Upper lobe of right lung (tissue), 1 donor: ENCODE results near the gene IDH1. TPM values are rescaled to one million over a fixed set of nuclear protein-coding genes. Genes with fewer than 3 reads are reported as not detected.
A peak's percentile ranks its signal among the peaks of the same experiment; 100 is the strongest.

Source experiments
- ATAC-seq: fragments of 200-7000 bp; cut with Tn5 transposase; one replicate; pipeline ENCODE4 v1.9.1; 2020; ENCODE audit warnings: mild to moderate bottlenecking, moderate library complexity
- DNase-seq: peaks from one replicate; pipeline ENCODE4 v3.0.0-alpha.2; 2020
- H3K27ac ChIP-seq: fragments of 200-600 bp; one replicate; pipeline ENCODE4 v1.8.0; 2022
- H3K27me3 ChIP-seq: fragments of 200-600 bp; one replicate; pipeline ENCODE4 v1.8.0; 2022; ENCODE audit warnings: mild to moderate bottlenecking
- H3K36me3 ChIP-seq: fragments of 200-600 bp; one replicate; pipeline ENCODE4 v1.8.0; 2022
- H3K4me1 ChIP-seq: fragments of 200-600 bp; one replicate; pipeline ENCODE4 v1.8.0; 2022
- H3K4me3 ChIP-seq: fragments of 200-600 bp; one replicate; pipeline ENCODE4 v1.8.0; 2022; ENCODE audit warnings: mild to moderate bottlenecking
- H3K9me3 ChIP-seq: fragments of 200-600 bp; one replicate; pipeline ENCODE4 v1.8.0; 2022
- intact Hi-C: fragments of 100-400 bp; cut with DNase I; formaldehyde crosslinking; loops from one replicate; pipeline ENCODE4 v1.11.0; 2022
- total RNA-seq: library from RNA; stranded (reverse); fragmentation: NEBNext Ultra II Directional; extraction: Animal tissue kit (Norgen Biotek cat#: 25700); gene quantifications from one replicate; pipeline ENCODE4 v1.2.1, GENCODE V29; 2021
- TF ChIP-seq, protein P1 (sequence below): fragments of 200-600 bp; IDR thresholded peaks from one replicate; pipeline ENCODE4 v1.8.0; 2022; ENCODE audit warnings: antibody characterized with exemption
- donor health status: DM: no; HTN: yes; CAD: no; lungs with severe emphysema.

Gene IDH1
- total RNA-seq, 1 donor from 2014 or later = 116 TPM

DNA sequence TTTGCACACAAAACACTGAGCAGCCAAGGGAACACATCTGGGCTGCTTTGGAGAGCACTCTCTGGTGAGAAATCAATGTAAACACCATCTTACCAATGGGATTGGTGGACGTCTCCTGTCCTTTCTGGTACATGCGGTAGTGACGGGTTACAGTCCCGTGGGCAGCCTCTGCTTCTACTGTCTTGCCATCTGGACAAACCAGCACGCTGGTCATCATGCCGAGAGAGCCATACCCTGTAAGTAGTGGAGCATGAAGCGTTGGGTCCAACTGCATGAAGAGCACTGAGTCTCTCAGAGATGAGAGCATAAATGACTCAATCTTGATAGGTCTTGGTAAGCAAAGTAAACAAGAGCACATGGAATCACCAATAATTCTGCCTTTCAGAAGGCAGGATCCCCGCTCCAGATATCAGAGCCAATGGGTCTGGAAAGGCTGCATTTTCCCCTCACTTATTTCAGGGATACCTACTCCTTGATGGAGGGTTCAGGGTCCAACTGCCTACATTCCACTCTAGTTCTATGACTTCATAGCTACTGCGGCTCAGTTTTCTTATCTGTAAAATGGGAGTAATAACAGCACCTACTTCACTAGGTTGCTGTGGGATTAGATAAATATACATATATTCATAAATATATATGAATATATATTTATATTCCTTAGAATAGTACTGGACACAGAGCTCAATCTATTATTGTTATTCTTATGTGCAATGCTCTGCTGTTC, 14.9 kb downstream of the IDH1 start:
- Histone ChIP-seq H3K9me3 (no peaks in the 10 kb centered on the region), H3K36me3 (peaks cover 89% of the 10 kb centered on the region), H3K27ac (no peak overlapping the region), H3K4me1 (no peaks in the 10 kb centered on the region), H3K27me3 (no peaks in the 10 kb centered on the region), H3K4me3 (no peak overlapping the region)
- DNase-seq = no peak
- TF ChIP-seq, protein P1, sequence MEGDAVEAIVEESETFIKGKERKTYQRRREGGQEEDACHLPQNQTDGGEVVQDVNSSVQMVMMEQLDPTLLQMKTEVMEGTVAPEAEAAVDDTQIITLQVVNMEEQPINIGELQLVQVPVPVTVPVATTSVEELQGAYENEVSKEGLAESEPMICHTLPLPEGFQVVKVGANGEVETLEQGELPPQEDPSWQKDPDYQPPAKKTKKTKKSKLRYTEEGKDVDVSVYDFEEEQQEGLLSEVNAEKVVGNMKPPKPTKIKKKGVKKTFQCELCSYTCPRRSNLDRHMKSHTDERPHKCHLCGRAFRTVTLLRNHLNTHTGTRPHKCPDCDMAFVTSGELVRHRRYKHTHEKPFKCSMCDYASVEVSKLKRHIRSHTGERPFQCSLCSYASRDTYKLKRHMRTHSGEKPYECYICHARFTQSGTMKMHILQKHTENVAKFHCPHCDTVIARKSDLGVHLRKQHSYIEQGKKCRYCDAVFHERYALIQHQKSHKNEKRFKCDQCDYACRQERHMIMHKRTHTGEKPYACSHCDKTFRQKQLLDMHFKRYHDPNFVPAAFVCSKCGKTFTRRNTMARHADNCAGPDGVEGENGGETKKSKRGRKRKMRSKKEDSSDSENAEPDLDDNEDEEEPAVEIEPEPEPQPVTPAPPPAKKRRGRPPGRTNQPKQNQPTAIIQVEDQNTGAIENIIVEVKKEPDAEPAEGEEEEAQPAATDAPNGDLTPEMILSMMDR = no peak
- intact Hi-C loops = no loop called here
- no peak for ATAC-seq

DNA sequence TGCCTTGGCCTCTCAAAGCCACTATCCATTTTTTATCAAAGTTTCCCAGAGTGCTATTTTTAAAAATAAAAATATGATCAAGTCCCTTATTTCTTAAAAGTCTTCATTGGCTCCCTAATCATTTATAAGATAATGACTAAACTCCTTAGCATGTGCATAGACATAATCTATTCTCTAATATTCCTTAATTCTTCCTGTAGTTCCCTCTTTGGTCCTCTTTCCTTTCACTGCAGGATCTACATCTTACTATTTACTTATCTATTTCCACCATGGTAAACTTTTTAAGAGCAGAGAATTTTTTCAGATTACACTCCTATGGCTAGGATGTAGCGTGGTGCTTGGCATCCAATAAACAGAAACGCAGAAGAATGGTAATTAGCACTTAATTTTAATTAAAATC, 19.0 kb downstream of the IDH1 start:
- DNase-seq (no peak), ATAC-seq (no peak)
- intact Hi-C loops = no loop called here
- no peaks in the 10 kb centered on the region for H3K9me3 ChIP-seq
- TF ChIP-seq, protein P1 = no peak
- H3K4me3 ChIP-seq = no peak overlapping the region
- H3K4me1 ChIP-seq = no peaks in the 10 kb centered on the region
- peaks cover 49% of the 10 kb centered on the region for H3K36me3 ChIP-seq
- H3K27me3 ChIP-seq = no peaks in the 10 kb centered on the region
- no peak overlapping the region for H3K27ac ChIP-seq

- TF ChIP-seq, protein P1 = no peak
- Histone ChIP-seq H3K27me3 (no peaks in the 10 kb centered on the region), H3K4me1 (no peaks in the 10 kb centered on the region), H3K27ac (no peak overlapping the region), H3K4me3 (no peak overlapping the region), H3K36me3 (peaks cover 38% of the 10 kb centered on the region), H3K9me3 (no peaks in the 10 kb centered on the region)
- DNase-seq (no peak), ATAC-seq (no peak)
- intact Hi-C loops = no loop called here
Measured at GRCh38 chr2:208234786-208235185, 20.1 kb downstream of the IDH1 start.

- TF ChIP-seq, protein P1 = no peak
- ATAC-seq = no peak
- no peaks in the 10 kb centered on the region for H3K27me3 ChIP-seq
- no peak overlapping the region for H3K4me3 ChIP-seq
- DNase-seq = no peak
- intact Hi-C loops = no loop called here
- no peaks in the 10 kb centered on the region for H3K36me3 ChIP-seq
- H3K27ac ChIP-seq = no peak overlapping the region
- H3K4me1 ChIP-seq = no peaks in the 10 kb centered on the region
- no peaks in the 10 kb centered on the region for H3K9me3 ChIP-seq
Measured at GRCh38 chr2:208228476-208228875, 26.4 kb downstream of the IDH1 start.

DNA sequence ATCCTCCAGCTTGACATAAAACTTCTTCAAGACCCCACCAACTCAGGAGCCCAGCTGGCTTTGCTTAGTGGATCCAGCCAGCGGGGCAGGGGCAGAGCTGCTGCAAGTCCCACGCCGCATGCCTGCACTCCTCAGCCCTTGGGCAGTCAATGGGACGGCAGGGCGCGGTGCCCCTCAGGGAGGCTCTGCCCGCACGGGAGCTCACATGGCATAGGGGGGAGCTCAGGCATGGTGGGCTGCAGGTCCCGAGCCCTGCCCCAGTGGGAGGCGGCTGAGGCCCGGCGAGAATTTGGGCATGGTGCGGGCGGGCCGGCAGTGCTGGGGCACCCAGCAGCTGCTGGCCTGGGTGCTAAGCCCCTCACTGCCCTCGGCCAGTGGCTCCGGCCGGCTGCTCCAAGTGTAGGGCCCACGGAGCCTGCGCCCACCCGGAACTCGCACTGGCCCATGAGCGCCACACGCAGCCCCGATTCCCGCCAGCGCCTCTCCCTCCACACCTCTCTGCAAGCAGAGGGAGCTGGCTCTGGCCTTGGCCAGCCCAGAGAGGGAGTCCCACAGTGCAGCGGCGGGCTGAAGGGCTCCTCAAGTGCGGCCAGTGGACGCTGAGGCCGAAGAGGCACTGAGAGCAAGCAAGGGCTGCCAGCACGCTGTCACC, 27.2 kb downstream of the IDH1 start:
- DNase-seq = no peak
- H3K4me3 ChIP-seq = no peak overlapping the region
- H3K27me3 ChIP-seq = no peaks in the 10 kb centered on the region
- intact Hi-C loops = no loop called here
- peak; percentile 25 for ATAC-seq
- TF ChIP-seq, protein P1 = no peak
- H3K4me1 ChIP-seq = no peaks in the 10 kb centered on the region
- H3K36me3 ChIP-seq = no peaks in the 10 kb centered on the region
- no peak overlapping the region for H3K27ac ChIP-seq
- H3K9me3 ChIP-seq = no peaks in the 10 kb centered on the region
